Glutamatergic neuron (in vitro differentiated cells): ENCODE results near the gene ARID5A. TPM values are rescaled to one million over a fixed set of nuclear protein-coding genes. Genes with fewer than 3 reads are reported as not detected.
"Not testable (repeated sequence)": the region's sequence is repeated elsewhere in the genome, so short reads cannot be mapped to it uniquely, and the experiment has no call there.

Source experiments
- DNase-seq: peaks from one replicate; pipeline ENCODE4 v3.0.0; 2022
- H3K27ac Mint-ChIP-seq: one replicate; pipeline ENCODE4 v1.8.0; 2020; ENCODE audit warnings: mild to moderate bottlenecking, mixed read lengths, inconsistent platforms; ENCODE audit not compliant: unreplicated experiment
- H3K27me3 Mint-ChIP-seq: one replicate; pipeline ENCODE4 v1.8.0; 2020; ENCODE audit warnings: mild to moderate bottlenecking, moderate library complexity, mixed read lengths, inconsistent platforms; ENCODE audit not compliant: unreplicated experiment
- H3K36me3 Mint-ChIP-seq: one replicate; pipeline ENCODE4 v1.8.0; 2020; ENCODE audit warnings: mild to moderate bottlenecking, mixed read lengths, inconsistent platforms; ENCODE audit not compliant: unreplicated experiment
- H3K4me1 Mint-ChIP-seq: one replicate; pipeline ENCODE4 v1.8.0; 2020; ENCODE audit warnings: mild to moderate bottlenecking, low read depth, mixed read lengths, inconsistent platforms; ENCODE audit not compliant: unreplicated experiment
- H3K4me3 Mint-ChIP-seq: one replicate; pipeline ENCODE4 v1.8.0; 2020; ENCODE audit warnings: mild to moderate bottlenecking, mixed read lengths, inconsistent platforms; ENCODE audit not compliant: unreplicated experiment
- H3K9me3 Mint-ChIP-seq: one replicate; pipeline ENCODE4 v1.8.0; 2020; ENCODE audit warnings: mild to moderate bottlenecking, moderate library complexity, mixed read lengths, inconsistent platforms; ENCODE audit not compliant: unreplicated experiment
- CTCF ChIP-seq: fragments of 200-600 bp; sonication (generic); IDR thresholded peaks from one replicate; pipeline ENCODE4 v1.5.0; 2021; ENCODE audit not compliant: partially characterized antibody, unreplicated experiment
- total RNA-seq: library from RNA; stranded (reverse); fragmentation: NEBNext Ultra II Directional; extraction: Animal tissue kit (Norgen Biotek cat#: 25700); gene quantifications from one replicate; pipeline ENCODE4 v1.2.1, GENCODE V29; 2021; ENCODE audit not compliant: unreplicated experiment

ARID5A gene
- total RNA-seq, 1 donor from 2014 or later, result 3.5 TPM

- H3K9me3 Mint-ChIP-seq, result peaks cover 3% of the 10 kb centered on the region
- H3K27me3 Mint-ChIP-seq, result peaks cover 8% of the 10 kb centered on the region
- H3K27ac Mint-ChIP-seq, result no peak overlapping the region
- H3K4me3 Mint-ChIP-seq, result no peak overlapping the region
- no peaks in the 10 kb centered on the region for H3K4me1 Mint-ChIP-seq
- DNase-seq, result no peak
- H3K36me3 Mint-ChIP-seq, result no peaks in the 10 kb centered on the region
- TF ChIP-seq CTCF, result no peak
These were observed 14.4 kb downstream of the ARID5A start for GRCh38 chr2:96550787-96551604.

- no peak for TF ChIP-seq CTCF
- no peaks in the 10 kb centered on the region for H3K36me3 Mint-ChIP-seq
- no peak overlapping the region for H3K4me3 Mint-ChIP-seq
- no peaks in the 10 kb centered on the region for H3K4me1 Mint-ChIP-seq
- peaks cover 1% of the 10 kb centered on the region for H3K9me3 Mint-ChIP-seq
- H3K27me3 Mint-ChIP-seq, result peaks cover 6% of the 10 kb centered on the region
- H3K27ac Mint-ChIP-seq, result no peak overlapping the region
- DNase-seq, result no peak
These were observed 15.2 kb downstream of the ARID5A start for GRCh38 chr2:96551605-96552314.

- Mint-ChIP-seq H3K27me3 (peaks cover 6% of the 10 kb centered on the region), H3K27ac (no peak overlapping the region), H3K4me3 (no peak overlapping the region), H3K4me1 (no peaks in the 10 kb centered on the region), H3K9me3 (peaks cover 1% of the 10 kb centered on the region), H3K36me3 (no peaks in the 10 kb centered on the region)
- no peak for TF ChIP-seq CTCF
- DNase-seq, result no peak
These were observed 16.0 kb downstream of the ARID5A start for GRCh38 chr2:96552315-96553175.

- no peak for DNase-seq
- Mint-ChIP-seq H3K36me3 (no peaks in the 10 kb centered on the region), H3K27ac (no peak overlapping the region), H3K27me3 (peaks cover 6% of the 10 kb centered on the region), H3K9me3 (peaks cover 1% of the 10 kb centered on the region), H3K4me3 (no peak overlapping the region), H3K4me1 (no peaks in the 10 kb centered on the region)
- no peak for TF ChIP-seq CTCF
These were observed 16.8 kb downstream of the ARID5A start for GRCh38 chr2:96553176-96553956.

- H3K4me3 Mint-ChIP-seq, DNase-seq, H3K27me3 Mint-ChIP-seq, H3K9me3 Mint-ChIP-seq, H3K36me3 Mint-ChIP-seq, H3K4me1 Mint-ChIP-seq, H3K27ac Mint-ChIP-seq: not testable (repeated sequence)
These were observed 17.4 kb downstream of the ARID5A start for GRCh38 chr2:96553957-96554292.
